Right renal cortex interstitium (tissue), 3 donors: ENCODE data around the gene SMIM10L2A. TPM values are rescaled to one million over a fixed set of nuclear protein-coding genes. Genes with fewer than 3 reads are reported as not detected.
"Not testable (repeated sequence)": the region's sequence is repeated elsewhere in the genome, so short reads cannot be mapped to it uniquely, and the experiment has no call there.

Source experiments
- DNase-seq, 3 donors: peaks; one replicate each; pipeline ENCODE4 v3.0.0-alpha.2; 2013; ENCODE audit warnings: low read depth in 3 of 3, low spot score in 2 of 3
- polyA plus RNA-seq, 3 donors: library from polyadenylated mRNA; unstranded; fragments of 120-200 nt; gene quantifications; one replicate each; pipeline ENCODE4 v1.2.1, GENCODE V29; 2013; ENCODE audit not compliant: insufficient read length in 3 of 3

The SMIM10L2A gene
- 10 to 100 TPM; 10.3 to 11.2 (median 10.4) TPM for polyA plus RNA-seq

DNA sequence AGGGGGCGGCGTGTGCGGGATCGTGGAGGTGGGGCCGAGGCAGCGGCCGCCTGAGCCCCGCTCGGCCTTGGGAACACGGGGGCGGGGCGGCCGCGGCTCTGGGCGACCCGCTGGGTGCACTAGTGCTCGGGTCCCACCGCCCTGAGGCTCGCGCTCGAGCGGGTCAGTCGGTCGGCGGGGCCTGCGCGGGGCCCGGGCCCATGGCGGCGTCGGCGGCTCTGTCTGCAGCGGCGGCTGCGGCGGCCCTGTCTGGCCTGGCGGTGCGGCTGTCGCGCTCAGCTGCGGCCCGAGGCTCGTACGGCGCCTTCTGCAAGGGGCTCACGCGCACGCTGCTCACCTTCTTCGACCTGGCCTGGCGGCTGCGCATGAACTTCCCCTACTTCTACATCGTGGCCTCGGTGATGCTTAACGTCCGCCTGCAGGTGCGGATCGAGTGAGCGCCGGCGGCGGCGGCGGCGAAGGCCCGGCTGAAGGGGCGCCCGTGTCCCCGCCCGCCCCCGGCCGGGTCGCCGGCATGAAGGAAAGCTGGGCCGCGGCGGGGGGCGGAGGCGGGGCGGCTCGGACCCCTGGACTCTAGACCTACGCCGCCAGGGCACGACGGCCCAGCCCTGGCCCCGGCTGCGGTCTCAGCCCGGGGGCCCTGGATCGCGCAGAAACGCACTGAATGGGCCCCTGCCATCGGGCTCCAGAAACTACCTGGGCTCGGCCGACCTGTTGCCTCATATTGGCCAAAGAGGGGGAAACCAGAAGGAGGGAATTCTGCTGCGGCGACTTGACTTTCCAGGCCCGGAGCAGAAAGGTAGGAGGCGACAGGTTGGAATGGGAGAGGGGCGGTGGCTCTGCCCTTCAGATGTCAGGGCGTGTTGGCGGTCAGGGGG, at the start of gene SMIM10L2A:
TSS of gene SMIM10L2A (plus strand) at position 13 of the 878 bp plus-strand sequence. CDS start at position 201, 188 bp downstream.
- no peak for DNase-seq

DNA sequence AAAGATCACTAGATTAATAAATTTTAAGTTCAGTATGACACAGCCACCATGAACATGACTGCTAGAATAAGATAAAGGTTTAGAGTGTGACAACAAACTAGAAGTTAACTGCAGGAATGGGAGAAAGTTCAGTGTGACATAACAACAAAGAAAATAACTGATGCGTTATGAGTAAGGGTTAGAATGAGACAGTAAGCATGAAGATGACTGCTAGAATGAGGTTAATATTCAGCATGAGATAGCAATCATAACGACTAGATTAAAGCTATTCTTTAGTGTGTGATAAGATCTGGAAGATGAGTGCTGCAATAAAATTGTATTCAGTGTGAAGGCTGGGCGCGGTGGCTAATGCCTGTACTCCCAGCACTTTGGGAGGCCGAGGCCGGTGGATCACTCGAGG, 48.4 kb upstream of the SMIM10L2A start:
- no peak for DNase-seq

GRCh38 chrX:135382260-135382659, 39.5 kb upstream of the SMIM10L2A start:
- no peak for DNase-seq

DNA sequence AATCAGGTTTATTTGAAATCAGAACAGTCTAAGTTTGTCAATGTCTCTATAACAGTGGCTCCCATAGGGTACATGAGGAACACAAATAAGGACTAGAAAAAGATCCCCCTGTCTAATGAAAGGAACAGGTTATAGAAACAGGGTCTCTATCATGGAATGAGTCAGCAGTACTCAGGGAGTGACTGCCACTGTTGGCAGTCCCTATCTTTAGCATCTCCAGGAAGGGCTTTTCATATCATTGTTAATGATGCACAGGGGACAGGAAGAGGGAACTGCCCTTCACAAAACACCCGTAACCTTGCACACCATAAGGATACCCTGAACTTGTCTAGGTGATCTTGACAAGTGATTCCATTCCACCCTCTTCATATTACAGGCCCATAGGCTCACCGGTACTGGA, 38.5 kb upstream of the SMIM10L2A start:
- no peak for DNase-seq

- DNase-seq: no peak
These were observed 37.4 kb upstream of the SMIM10L2A start for GRCh38 chrX:135384161-135384836.

DNA sequence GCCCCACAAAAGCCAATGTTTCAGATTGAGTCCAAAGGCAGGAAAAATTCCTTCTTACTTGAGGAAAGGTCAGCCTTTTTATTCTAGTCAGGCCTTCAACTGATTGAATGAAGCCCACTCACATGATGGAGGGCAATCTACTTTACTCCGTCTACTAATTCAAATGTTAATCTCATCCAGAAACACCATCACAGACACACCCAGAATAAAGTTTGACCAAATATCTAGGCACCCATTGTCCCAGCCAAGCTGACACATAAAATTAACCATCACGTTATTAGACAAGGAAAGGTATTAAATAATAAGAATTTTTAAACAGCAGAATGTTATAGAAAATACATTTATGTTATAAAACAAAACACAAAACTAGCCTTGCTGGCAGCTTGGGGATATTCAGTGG, 32.9 kb upstream of the SMIM10L2A start:
- DNase-seq: no peak

- DNase-seq: no peak
These were observed 32.5 kb upstream of the SMIM10L2A start for GRCh38 chrX:135389243-135389642.

GRCh38 chrX:135389717-135390116, 32.0 kb upstream of the SMIM10L2A start:
- no peak for DNase-seq

DNA sequence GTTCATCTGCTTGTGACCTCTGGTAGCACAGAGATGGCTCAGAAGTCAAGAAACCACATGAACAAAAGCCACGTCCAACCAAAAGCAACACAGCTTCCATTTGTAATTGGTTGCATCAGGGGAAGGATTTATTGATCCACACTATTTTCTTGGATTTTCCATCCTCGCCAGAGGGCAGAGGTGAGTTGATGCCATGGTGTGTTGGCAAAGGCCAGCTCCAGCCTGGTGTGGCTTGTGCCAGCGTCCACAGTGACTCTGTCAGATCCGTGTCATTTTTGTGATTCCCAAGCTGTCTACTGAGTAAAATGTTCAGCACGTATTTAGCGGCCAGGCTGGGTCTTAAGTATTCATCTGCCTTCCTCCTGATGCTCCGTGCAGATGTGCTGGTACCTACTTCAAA, 30.0 kb upstream of the SMIM10L2A start:
- DNase-seq: no peak

GRCh38 chrX:135393051-135393450, 28.7 kb upstream of the SMIM10L2A start:
- no peak for DNase-seq

GRCh38 chrX:135395064-135395463, 26.7 kb upstream of the SMIM10L2A start:
- DNase-seq: no peak

- DNase-seq: no peak
These were observed 25.6 kb upstream of the SMIM10L2A start for GRCh38 chrX:135396109-135396508.

DNA sequence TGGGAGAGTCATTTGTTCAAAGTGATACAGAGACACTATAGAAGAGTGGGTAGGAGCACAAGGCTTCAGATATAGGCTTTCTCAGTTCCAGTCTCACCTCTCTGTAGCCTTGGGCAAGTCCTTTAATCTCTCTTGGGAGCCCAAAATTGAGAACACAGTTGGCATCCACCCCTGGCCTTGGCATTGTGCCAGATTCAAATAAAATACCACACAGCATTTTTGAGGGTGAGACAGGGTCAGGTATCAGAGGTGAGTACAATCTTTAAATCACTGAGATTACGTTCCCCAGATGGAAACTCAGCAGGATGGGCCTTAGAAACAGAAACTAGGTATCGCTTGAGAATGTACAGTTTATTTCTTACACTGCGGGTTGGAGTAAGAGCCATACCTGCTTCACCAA, 25.2 kb upstream of the SMIM10L2A start:
- DNase-seq: no peak

- DNase-seq: no peak
These were observed 24.1 kb upstream of the SMIM10L2A start for GRCh38 chrX:135397652-135398051.

GRCh38 chrX:135403374-135403773, 18.4 kb upstream of the SMIM10L2A start:
- DNase-seq: no peak

- not testable (repeated sequence) for DNase-seq
These were observed 15.3 kb upstream of the SMIM10L2A start for GRCh38 chrX:135406428-135406827.

- no peak for DNase-seq
These were observed 12.9 kb upstream of the SMIM10L2A start for GRCh38 chrX:135408794-135409193.

- DNase-seq: no peak
These were observed 10.7 kb upstream of the SMIM10L2A start for GRCh38 chrX:135410861-135411627.

- no peak for DNase-seq
These were observed 9.9 kb upstream of the SMIM10L2A start for GRCh38 chrX:135411893-135412292.

DNA sequence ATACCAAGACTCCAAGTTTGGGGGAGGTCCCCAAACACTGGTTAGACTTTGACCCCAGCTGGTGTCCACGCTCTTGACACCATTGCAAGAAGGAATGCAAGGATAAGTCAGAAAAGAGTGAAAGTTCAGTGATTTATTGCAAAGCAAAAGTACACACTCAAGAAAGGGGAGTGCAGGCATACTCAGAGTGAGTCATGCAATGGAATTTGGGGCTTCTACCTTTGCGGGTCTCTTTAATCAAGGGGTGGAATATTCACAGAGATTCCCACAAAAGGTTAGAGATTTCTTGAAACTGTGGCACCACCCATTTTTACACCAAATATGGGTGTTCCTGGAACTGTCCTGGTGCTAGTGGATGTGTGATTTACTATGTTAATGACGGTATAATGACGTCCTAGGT, 5.2 kb upstream of the SMIM10L2A start:
- DNase-seq: no peak

DNA sequence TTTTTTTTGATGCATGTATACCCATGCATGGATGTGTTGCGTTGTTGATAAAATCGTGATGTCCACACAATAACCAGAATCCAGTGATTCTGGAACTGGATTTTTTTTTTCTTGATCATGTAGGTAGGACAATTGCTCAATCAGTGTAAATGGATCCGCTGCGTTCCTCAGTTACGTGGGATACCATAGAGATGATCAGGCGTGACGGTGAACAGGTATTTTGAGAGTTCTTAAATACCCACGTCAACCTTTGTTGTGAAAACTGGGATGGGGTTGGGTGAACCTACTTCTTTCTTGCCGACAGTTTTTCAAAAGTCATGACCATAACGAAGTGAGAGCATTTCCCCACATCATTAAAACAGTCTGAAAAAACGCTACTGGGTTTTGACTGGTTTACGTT, 913 bp upstream of the SMIM10L2A start:
- no peak for DNase-seq
